Smooth muscle cell (in vitro differentiated cells): ENCODE results near the gene SAMD10. TPM values are rescaled to one million over a fixed set of nuclear protein-coding genes. Genes with fewer than 3 reads are reported as not detected.

Source experiments
- DNase-seq: peaks from one replicate; lab custom pipeline; 2025; ENCODE audit not compliant: unreplicated experiment; lab: John Stamatoyannopoulos, UW
- H2AFZ ChIP-seq: fragments of 200-600 bp; sonication (generic); 2 replicates; pipeline ENCODE4 v1.6.0; 2016; ENCODE audit warnings: antibody characterized with exemption, low read depth, mild to moderate bottlenecking
- H3F3A ChIP-seq: fragments of 200-600 bp; sonication (generic); 2 replicates; pipeline ENCODE4 v1.6.0; 2017; ENCODE audit warnings: antibody characterized with exemption, low read depth
- H3K27ac ChIP-seq: fragments of 200-600 bp; sonication (generic); 2 replicates; pipeline ENCODE4 v1.5.1; 2016; ENCODE audit warnings: low read depth, mild to moderate bottlenecking
- H3K27me3 ChIP-seq: fragments of 200-600 bp; sonication (generic); 2 replicates; pipeline ENCODE4 v1.6.1; 2016; ENCODE audit warnings: low read depth, mild to moderate bottlenecking
- H3K36me3 ChIP-seq: fragments of 200-600 bp; sonication (generic); 2 replicates; pipeline ENCODE4 v1.5.1; 2016; ENCODE audit warnings: low read depth
- H3K4me1 ChIP-seq: fragments of 200-600 bp; sonication (generic); 2 replicates; pipeline ENCODE4 v1.5.1; 2016; ENCODE audit warnings: low read depth
- H3K4me2 ChIP-seq: fragments of 200-600 bp; sonication (generic); 2 replicates; pipeline ENCODE4 v1.6.0; 2016; ENCODE audit warnings: mild to moderate bottlenecking
- H3K4me3 ChIP-seq: fragments of 200-600 bp; sonication (generic); 2 replicates; pipeline ENCODE4 v1.5.1; 2016; ENCODE audit warnings: mild to moderate bottlenecking
- H3K79me2 ChIP-seq: fragments of 200-600 bp; sonication (generic); 2 replicates; pipeline ENCODE4 v1.6.0; 2016; ENCODE audit warnings: low read depth, mild to moderate bottlenecking
- H3K9ac ChIP-seq: fragments of 200-600 bp; sonication (generic); 2 replicates; pipeline ENCODE4 v1.6.0; 2016; ENCODE audit warnings: low read depth
- H3K9me3 ChIP-seq: fragments of 200-600 bp; sonication (generic); replicated peaks from 2 replicates; pipeline ENCODE4 v1.5.1; 2016; ENCODE audit warnings: low read depth
- H4K20me1 ChIP-seq: fragments of 200-600 bp; sonication (generic); 2 replicates; pipeline ENCODE4 v1.6.0; 2016; ENCODE audit warnings: low read depth
- CTCF ChIP-seq: fragments of 200-600 bp; sonication (generic); IDR thresholded peaks from 2 replicates; pipeline ENCODE4 v1.5.1; 2017; ENCODE audit warnings: borderline replicate concordance, mild to moderate bottlenecking, antibody characterized with exemption; ENCODE audit not compliant: insufficient read depth, poor library complexity, severe bottlenecking
- WGBS: methylation state at CpG from one replicate; pipeline ENCODE4 v1.1.7; 2016; ENCODE audit warnings: low lambda C conversion rate; 5-methylcytosine and 5-hydroxymethylcytosine counted together
- polyA plus RNA-seq: library from polyadenylated mRNA; unstranded; fragments of >200 nt; fragmentation: Nextera tagmentation; extraction: Ambion mirVana; gene quantifications from 2 replicates; pipeline ENCODE4 v1.2.1, GENCODE V29; 2016
- total RNA-seq: library from RNA; depleted of rRNA; stranded (reverse); fragments of >200 nt; gene quantifications from 2 replicates; pipeline ENCODE4 v1.2.3, GENCODE V29; 2014

The SAMD10 gene
- total and polyA plus RNA-seq, 2 experiments from 2014 or later, result 0.13 to 1.2 TPM

GRCh38 chr20:63959699-63960075 is 19.8 kb downstream of the SAMD10 start:
- no peak overlapping the region for H3K9ac ChIP-seq
- no peaks in the 10 kb centered on the region for H3K27me3 ChIP-seq
- H4K20me1 ChIP-seq, result peaks cover 10% of the 10 kb centered on the region
- TF ChIP-seq CTCF, result no peak
- H2AFZ ChIP-seq, result no peak overlapping the region
- H3K36me3 ChIP-seq, result no peaks in the 10 kb centered on the region
- no peaks in the 10 kb centered on the region for H3F3A ChIP-seq
- 95% methylated on average over 17 of the region's 17 CpGs for WGBS
- H3K79me2 ChIP-seq, result peaks cover 15% of the 10 kb centered on the region
- H3K4me3 ChIP-seq, result no peak overlapping the region
- peaks cover 10% of the 10 kb centered on the region for H3K4me1 ChIP-seq
- H3K9me3 ChIP-seq, result no peaks in the 10 kb centered on the region
- no peak for DNase-seq
- no peak overlapping the region for H3K4me2 ChIP-seq
- no peak overlapping the region for H3K27ac ChIP-seq

GRCh38 chr20:63958964-63959698 is 20.3 kb downstream of the SAMD10 start:
- H4K20me1 ChIP-seq, result peaks cover 16% of the 10 kb centered on the region
- peaks cover 10% of the 10 kb centered on the region for H3K4me1 ChIP-seq
- H3K4me3 ChIP-seq, result no peak overlapping the region
- H3K9ac ChIP-seq, result no peak overlapping the region
- H3F3A ChIP-seq, result no peaks in the 10 kb centered on the region
- H3K79me2 ChIP-seq, result peaks cover 20% of the 10 kb centered on the region
- H3K9me3 ChIP-seq, result no peaks in the 10 kb centered on the region
- 93% methylated on average over 10 of the region's 10 CpGs for WGBS
- no peak for DNase-seq
- H3K27ac ChIP-seq, result no peak overlapping the region
- H2AFZ ChIP-seq, result no peak overlapping the region
- H3K27me3 ChIP-seq, result no peaks in the 10 kb centered on the region
- no peak overlapping the region for H3K4me2 ChIP-seq
- H3K36me3 ChIP-seq, result no peaks in the 10 kb centered on the region
- no peak for TF ChIP-seq CTCF

GRCh38 chr20:63958471-63958870 is 21.0 kb downstream of the SAMD10 start:
- peaks cover 27% of the 10 kb centered on the region for H3K79me2 ChIP-seq
- DNase-seq, result no peak
- no peak overlapping the region for H3K4me2 ChIP-seq
- TF ChIP-seq CTCF, result no peak
- no peaks in the 10 kb centered on the region for H3K36me3 ChIP-seq
- no peaks in the 10 kb centered on the region for H3K9me3 ChIP-seq
- no peaks in the 10 kb centered on the region for H3K27me3 ChIP-seq
- 93% methylated on average over 4 of the region's 4 CpGs for WGBS
- H3K27ac ChIP-seq, result no peak overlapping the region
- H4K20me1 ChIP-seq, result peaks cover 22% of the 10 kb centered on the region
- no peak overlapping the region for H2AFZ ChIP-seq
- H3K9ac ChIP-seq, result no peak overlapping the region
- H3K4me1 ChIP-seq, result peaks cover 10% of the 10 kb centered on the region
- H3K4me3 ChIP-seq, result no peak overlapping the region
- no peaks in the 10 kb centered on the region for H3F3A ChIP-seq
